Posterior vena cava (tissue), 2 donors: Measurements from ENCODE around the gene ARHGEF4. TPM values are rescaled to one million over a fixed set of nuclear protein-coding genes. Genes with fewer than 3 reads are reported as not detected.

ENCODE experiments used
- DNase-seq: peaks from one replicate; pipeline ENCODE4 v3.0.0-alpha.2; 2020; ENCODE audit warnings: low spot score
- intact Hi-C, 2 donors: fragments of 100-400 bp; cut with DNase I; formaldehyde crosslinking; loops; one replicate each; pipeline versions ENCODE4 v1.14.1 to v1.14.2; 2022 to 2023
- total RNA-seq, 2 donors: library from RNA; stranded (reverse); fragmentation: NEBNext Ultra II Directional; extraction: Animal tissue kit (Norgen Biotek cat#: 25700); gene quantifications; one replicate each; pipeline ENCODE4 v1.2.1, GENCODE V29; 2021
- donor health status: DM: yes; HTN: yes; CAD: no.
- donor health status: DM: yes; HTN: yes; CAD: no.

The ARHGEF4 gene
- total RNA-seq, 2 donors from 2014 or later = 8.8 to 14.7 TPM

DNA sequence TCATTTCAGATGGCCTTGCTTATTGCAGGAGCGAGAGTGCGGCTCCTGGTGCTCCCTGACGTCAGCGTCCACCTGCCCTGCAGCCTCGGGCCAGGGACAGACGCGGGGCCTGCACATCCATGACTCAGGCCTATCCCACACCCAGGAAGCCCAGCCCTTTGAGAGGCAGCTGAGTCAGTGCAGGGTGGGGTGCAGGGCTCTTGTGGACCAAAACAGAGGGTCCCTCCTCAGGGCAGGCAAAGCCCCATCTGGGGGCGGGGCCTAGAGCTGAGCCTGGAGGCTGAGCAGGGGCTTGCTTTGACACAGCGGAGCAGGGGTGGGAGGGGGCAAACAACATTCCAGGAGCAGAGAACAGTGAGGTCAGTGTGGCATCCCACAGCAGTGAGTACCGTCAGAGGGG is 7.7 kb upstream of the ARHGEF4 start:
- no peak for DNase-seq
- intact Hi-C loops = no loop called here

DNA sequence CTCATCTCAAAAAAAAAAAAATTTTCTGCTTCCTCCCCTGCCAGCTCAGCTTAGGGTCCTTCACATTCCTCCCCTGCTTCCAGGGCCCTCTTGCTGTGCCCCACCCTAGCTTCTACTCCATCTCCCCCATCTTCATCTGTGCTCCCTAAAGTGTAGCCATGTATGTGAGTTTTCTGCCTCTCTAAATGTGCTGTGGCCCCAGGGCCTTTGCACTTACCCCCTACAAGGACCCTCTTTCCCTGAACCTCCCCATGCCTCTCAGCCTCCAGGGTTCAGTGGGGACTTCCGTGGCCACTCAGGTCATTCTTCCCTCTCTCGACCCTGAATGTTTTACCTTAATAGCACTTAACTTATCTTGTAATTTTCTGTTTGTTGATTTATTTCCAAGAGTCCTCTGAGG is 6.2 kb upstream of the ARHGEF4 start:
- intact Hi-C loops = no loop called here
- no peak for DNase-seq

DNA sequence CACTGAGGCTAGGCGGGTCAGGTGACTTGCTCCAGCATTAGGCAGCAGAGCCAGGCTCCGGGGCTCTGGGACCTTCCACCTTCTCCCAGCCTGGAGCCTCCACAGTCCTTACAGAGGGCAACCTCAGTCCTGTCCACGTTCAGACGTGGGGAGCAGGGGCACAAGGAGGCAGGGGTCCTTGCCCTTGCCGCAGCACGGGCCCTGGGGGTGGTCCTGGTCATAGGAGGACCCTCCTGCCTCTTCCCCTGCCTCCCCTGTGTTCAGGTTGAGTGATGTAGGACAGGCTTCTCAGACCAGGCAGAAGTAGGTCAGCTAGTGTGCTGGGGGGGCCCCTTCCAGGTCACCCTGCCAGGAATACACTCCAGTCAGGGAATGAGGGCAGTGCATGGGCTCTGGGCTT is 5.4 kb upstream of the ARHGEF4 start:
- intact Hi-C loops = no loop called here
- DNase-seq = no peak

- intact Hi-C loops = no loop called here
- peak; percentile 63 for DNase-seq
These were observed 4.3 kb upstream of the ARHGEF4 start for GRCh38 chr2:130832296-130832940.

GRCh38 chr2:130834091-130834930 is 2.4 kb upstream of the ARHGEF4 start:
- intact Hi-C loops = no loop called here
- DNase-seq = peak; percentile 68

GRCh38 chr2:130834931-130835765 is 1.6 kb upstream of the ARHGEF4 start:
- DNase-seq = peak; percentile 61
- intact Hi-C loops = no loop called here

DNA sequence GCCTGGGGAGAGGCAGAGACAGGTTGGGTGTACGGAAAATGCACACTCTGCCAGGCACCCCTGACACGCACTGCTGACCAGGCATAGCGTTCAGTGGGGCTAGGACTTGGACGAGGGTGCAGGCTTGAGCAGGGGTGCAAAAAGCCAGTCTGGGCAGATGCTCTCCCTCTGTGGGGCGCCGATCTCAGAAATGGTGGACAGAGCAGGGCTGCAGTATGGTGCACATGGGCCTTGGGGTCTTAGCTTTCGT is 1.0 kb upstream of the ARHGEF4 start:
- peak; percentile 78 for DNase-seq
- intact Hi-C loops = no loop called here

DNA sequence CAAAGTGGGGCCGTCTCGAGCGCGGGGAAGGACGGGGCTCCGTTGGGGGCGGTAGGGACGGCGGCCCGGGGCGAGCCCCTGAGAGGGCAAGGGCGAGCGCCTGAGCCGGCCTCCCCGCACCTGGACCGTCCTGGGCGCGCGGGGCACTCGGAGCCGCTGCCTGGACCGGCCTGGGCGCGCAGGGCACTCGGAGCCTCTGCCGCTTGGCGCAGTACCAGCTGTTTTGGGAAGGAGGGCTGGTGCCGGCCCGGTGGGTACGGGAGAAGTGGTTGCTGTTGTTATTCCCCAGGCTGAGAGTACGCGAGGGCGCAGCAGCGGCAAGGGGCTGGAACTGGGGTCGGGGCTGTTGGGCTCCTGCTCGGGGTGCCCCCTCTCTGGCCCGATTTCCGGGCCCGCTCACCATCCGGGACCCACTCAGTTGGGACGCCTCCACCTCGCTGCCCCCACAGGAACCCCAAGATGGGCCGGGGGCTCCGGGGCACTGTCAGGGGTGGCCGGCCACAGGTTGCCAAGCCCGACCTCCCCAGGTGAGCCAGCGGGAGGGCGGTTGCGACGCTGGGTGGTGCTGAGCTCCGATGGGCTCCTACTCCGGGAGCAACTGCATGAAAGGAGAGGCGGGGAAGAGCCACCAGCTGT is 579 bp downstream of the ARHGEF4 start:
- intact Hi-C loops = no loop called here
- no peak for DNase-seq

DNA sequence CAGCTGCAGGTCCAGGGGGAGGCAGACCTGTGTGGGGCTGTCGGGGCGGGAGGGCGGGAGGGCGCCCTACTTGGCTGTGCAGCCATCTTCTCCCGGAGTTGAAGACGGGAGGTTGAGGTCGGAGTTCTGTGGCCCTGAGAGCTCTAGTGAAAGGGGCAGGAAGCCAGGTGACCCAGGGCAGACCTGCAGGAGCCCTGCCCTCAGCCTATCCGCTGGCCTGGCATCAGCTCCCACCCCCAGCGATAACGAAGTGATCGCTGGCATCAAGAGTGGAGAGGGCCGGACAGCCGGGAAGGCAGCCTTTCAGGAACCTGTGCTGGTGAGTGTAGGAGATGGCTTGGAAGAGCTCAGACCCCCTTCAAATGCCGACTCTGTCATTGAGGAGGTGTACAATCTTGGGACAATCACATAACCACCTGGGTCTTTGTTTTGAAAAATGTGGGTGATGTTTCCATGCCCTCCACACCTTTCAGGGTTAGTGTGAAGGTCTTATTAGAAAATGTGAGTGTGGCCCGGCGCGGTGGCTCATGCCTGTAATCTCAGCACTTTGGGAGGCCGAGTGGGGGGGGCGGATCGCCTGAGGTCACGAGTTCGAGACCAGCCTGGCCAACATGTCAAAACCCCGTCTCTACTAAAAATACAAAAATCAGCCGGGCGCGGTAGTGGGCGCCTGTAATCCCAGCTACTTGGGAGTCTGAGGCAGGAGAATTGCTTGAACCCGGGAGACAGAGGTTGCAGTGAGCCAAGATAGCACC is 1.3 kb downstream of the ARHGEF4 start:
- no peak for DNase-seq

GRCh38 chr2:130839011-130839780 is 2.5 kb downstream of the ARHGEF4 start:
- no peak for DNase-seq
- intact Hi-C loops = no loop called here

More for the DNA sequence above, 1.3 kb downstream of the ARHGEF4 start:
- intact Hi-C loops = no loop called here

DNA sequence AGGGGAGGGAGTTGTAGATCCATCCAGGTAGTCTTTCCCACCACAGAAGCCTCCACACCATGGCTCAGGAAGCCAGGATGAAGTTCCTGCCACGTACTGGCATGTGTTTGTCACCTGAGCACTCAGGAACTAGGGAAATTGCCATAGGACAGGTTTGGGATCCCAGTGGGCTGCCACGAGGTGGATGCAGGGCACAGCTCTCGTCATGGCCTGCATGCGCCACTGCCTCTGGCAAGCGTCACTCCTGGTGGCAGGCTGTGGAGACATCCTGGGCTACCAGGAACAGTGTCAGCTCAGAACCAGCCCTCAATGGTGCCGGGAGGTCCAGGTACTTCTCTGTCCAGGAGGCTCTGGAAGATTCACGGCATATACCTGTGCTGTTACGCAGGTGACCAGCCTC is 3.8 kb downstream of the ARHGEF4 start:
- no peak for DNase-seq
- intact Hi-C loops = no loop called here

GRCh38 chr2:130841741-130842365 is 5.1 kb downstream of the ARHGEF4 start:
- intact Hi-C loops = no loop called here
- DNase-seq = peak; percentile 36

- DNase-seq = no peak
- intact Hi-C loops = no loop called here
These were observed 6.1 kb downstream of the ARHGEF4 start for GRCh38 chr2:130842770-130843169.

DNA sequence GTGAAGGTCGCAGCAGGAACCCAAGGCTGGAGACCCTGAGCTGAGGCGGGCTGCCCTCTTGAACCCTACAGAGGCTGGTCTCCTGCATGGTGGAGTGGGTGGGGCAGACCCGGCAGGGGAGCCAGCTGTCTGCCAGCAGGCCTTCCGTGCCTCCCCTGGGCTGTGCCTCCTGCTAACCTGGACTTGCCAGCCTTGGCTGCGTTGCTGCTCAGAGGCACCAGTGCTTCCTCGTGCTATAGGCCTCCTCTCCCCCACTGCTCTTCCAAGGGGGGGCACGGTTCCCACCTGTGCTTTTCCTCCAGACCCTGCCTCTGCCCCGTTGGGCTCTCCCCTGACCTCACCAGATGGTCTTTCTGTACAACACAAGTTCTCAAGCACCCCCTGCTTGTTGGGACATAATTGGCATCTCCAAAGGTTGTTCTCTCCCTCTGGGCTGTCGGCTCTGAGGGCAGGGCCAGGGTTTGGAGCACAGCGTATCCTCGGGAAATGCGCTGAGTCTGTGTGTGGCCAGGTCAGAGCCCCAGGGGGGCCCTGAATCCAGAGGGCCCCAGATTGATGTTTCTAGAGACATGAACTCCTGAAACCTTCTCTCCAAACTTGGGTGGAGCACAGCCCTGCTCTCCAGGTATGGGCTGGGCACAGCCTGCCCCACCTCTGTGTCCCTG is 6.7 kb downstream of the ARHGEF4 start:
- no peak for DNase-seq
- intact Hi-C loops = no loop called here

GRCh38 chr2:130844161-130844560 is 7.4 kb downstream of the ARHGEF4 start:
- intact Hi-C loops = no loop called here
- DNase-seq = no peak

DNA sequence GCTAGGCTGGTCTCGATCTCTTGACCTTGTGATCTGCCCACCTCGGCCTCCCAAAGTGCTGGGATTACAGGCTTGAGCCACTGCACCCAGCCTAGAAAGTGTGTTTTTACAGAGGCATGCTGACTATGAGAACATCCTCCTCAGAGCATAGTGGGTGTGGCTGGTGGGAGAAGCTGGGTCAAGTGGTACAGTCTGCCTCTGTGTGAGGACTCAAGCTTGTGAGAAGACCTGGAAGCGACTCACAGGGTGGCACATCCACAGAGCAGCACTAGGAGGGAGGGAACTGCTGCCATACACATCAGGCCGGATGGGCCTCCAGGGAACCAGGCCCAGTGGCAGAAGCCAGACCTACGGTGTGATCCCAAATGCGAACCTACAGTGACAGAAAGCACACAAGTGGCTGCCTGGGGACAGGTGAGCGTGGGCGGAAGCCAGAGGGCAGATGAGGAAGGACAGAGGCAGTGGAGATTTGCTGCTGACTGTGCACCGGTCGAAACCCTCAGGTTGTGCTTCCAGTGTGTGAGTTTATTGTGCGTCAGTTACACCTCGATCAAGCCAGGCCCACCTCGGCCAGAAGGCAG is 8.9 kb downstream of the ARHGEF4 start:
- no peak for DNase-seq
- intact Hi-C loops = no loop called here

DNA sequence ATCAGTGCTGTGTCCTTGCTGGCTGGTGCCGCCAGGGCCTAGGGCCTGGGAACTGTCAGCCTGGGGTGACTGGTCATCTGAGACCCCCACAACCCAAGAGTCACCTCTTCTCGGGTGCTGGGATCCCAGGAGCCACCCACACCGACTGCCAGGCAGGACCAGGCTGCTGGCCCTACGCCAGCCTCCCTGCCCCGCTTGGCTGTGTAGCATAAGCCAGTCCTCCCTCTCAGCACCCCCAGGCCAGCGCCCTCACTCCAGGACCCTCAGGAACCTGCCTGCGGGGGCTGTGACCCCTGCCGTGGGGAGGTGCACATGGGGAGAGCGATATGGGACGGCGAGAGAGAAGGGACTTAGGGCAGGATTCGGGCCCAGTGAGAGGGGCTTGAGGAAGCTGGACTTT is 9.5 kb downstream of the ARHGEF4 start:
- intact Hi-C loops = no loop called here
- DNase-seq = no peak
